GM19395 (cell line): Measurements from ENCODE around the gene C17orf100.

Source experiments
- ATAC-seq: cut with Tn5 transposase; IDR thresholded peaks from one replicate; pipeline ENCODE4 v1.9.1; 2021; ENCODE audit warnings: mild to moderate bottlenecking, moderate library complexity; ENCODE audit not compliant: unreplicated experiment

C17orf100 gene

GRCh38 chr17:6668219-6668618 lies 16.7 kb downstream of the C17orf100 start:
- no peak for ATAC-seq

- ATAC-seq = no peak
Measured at GRCh38 chr17:6668727-6669425, 17.3 kb downstream of the C17orf100 start.

- ATAC-seq = no peak
Measured at GRCh38 chr17:6669479-6670212, 18.1 kb downstream of the C17orf100 start.

- ATAC-seq = no peak
Measured at GRCh38 chr17:6670571-6670970, 19.0 kb downstream of the C17orf100 start.

GRCh38 chr17:6670999-6671398 lies 19.4 kb downstream of the C17orf100 start:
- ATAC-seq = no peak

- no peak for ATAC-seq
Measured at GRCh38 chr17:6671431-6671830, 19.9 kb downstream of the C17orf100 start.

- no peak for ATAC-seq
Measured at GRCh38 chr17:6674586-6674985, 23.0 kb downstream of the C17orf100 start.

- no peak for ATAC-seq
Measured at GRCh38 chr17:6675201-6675825, 23.8 kb downstream of the C17orf100 start.

GRCh38 chr17:6676802-6677157 lies 25.2 kb downstream of the C17orf100 start:
- no peak for ATAC-seq

GRCh38 chr17:6677158-6677831 lies 25.7 kb downstream of the C17orf100 start:
- ATAC-seq = no peak

- ATAC-seq = no peak
Measured at GRCh38 chr17:6677946-6678345, 26.4 kb downstream of the C17orf100 start.

- ATAC-seq = no peak
Measured at GRCh38 chr17:6679241-6679640, 27.7 kb downstream of the C17orf100 start.

GRCh38 chr17:6681176-6681575 lies 29.6 kb downstream of the C17orf100 start:
- ATAC-seq = no peak

- ATAC-seq = no peak
Measured at GRCh38 chr17:6681671-6682070, 30.1 kb downstream of the C17orf100 start.

GRCh38 chr17:6682339-6682738 lies 30.8 kb downstream of the C17orf100 start:
- ATAC-seq = no peak

- ATAC-seq = no peak
Measured at GRCh38 chr17:6683081-6683684, 31.6 kb downstream of the C17orf100 start.

- no peak for ATAC-seq
Measured at GRCh38 chr17:6683730-6684459, 32.3 kb downstream of the C17orf100 start.

- ATAC-seq = no peak
Measured at GRCh38 chr17:6684460-6684783, 32.9 kb downstream of the C17orf100 start.

- ATAC-seq = no peak
Measured at GRCh38 chr17:6684881-6685767, 33.6 kb downstream of the C17orf100 start.

GRCh38 chr17:6686026-6686425 lies 34.5 kb downstream of the C17orf100 start:
- no peak for ATAC-seq
